Mesenchymal stem cell (in vitro differentiated cells and primary cell): Measurements from ENCODE around the gene COLQ.

ENCODE experiments used
- DNase-seq: peaks from one replicate; pipeline ENCODE4 v3.0.0-alpha.2; 2013
- H2AFZ ChIP-seq: one replicate; pipeline ENCODE4 v1.6.1; 2013; ENCODE audit warnings: low read depth, mild to moderate bottlenecking, control low read depth, inconsistent platforms, low read length, moderate library complexity
- H2AK5ac ChIP-seq: 2 replicates; pipeline ENCODE4 v1.6.1; 2013; ENCODE audit warnings: low read length, moderate library complexity, mild to moderate bottlenecking, inconsistent platforms; ENCODE audit not compliant: severe bottlenecking
- H2BK120ac ChIP-seq: one replicate; pipeline ENCODE4 v1.6.1; 2013; ENCODE audit warnings: low read depth, mild to moderate bottlenecking, inconsistent platforms, low read length, moderate library complexity
- H2BK12ac ChIP-seq, 2 experiments: one replicate each; pipeline ENCODE4 v1.6.1; 2013; ENCODE audit warnings: inconsistent platforms in 2 of 2, low read length in 2 of 2, mild to moderate bottlenecking in 2 of 2, moderate library complexity in 2 of 2, control low read depth in 1 of 2
- H2BK15ac ChIP-seq: one replicate; pipeline ENCODE4 v1.6.1; 2013; ENCODE audit warnings: mild to moderate bottlenecking, low read depth, inconsistent platforms; ENCODE audit not compliant: poor library complexity, severe bottlenecking
- H2BK5ac ChIP-seq: 2 replicates; pipeline ENCODE4 v1.6.1; 2013; ENCODE audit warnings: low read depth, mild to moderate bottlenecking, low read length, control low read depth, inconsistent platforms; ENCODE audit not compliant: poor library complexity, severe bottlenecking
- H3K14ac ChIP-seq, 2 experiments: one replicate each; pipeline ENCODE4 v1.6.1; 2013; ENCODE audit warnings: inconsistent platforms in 2 of 2, low read length in 2 of 2, control low read depth in 1 of 2, mild to moderate bottlenecking in 1 of 2, moderate library complexity in 1 of 2
- H3K18ac ChIP-seq, 2 experiments: one replicate each; pipeline ENCODE4 v1.6.1; 2013; ENCODE audit warnings: inconsistent platforms in 2 of 2, low read length in 2 of 2, control low read depth in 1 of 2, low read depth in 1 of 2, mild to moderate bottlenecking in 1 of 2
- H3K23ac ChIP-seq, 2 experiments: one replicate each; pipeline ENCODE4 v1.6.1; 2013; ENCODE audit warnings: inconsistent platforms in 2 of 2, low read length in 2 of 2, mild to moderate bottlenecking in 2 of 2, moderate library complexity in 2 of 2, control low read depth in 1 of 2
- H3K27ac ChIP-seq: 2 replicates; pipeline ENCODE4 v1.5.1; 2013; ENCODE audit warnings: mild to moderate bottlenecking, moderate library complexity, low read length, control low read depth, inconsistent platforms; ENCODE audit not compliant: poor library complexity, severe bottlenecking
- H3K27me3 ChIP-seq, 2 experiments: 2 replicates each; pipeline versions ENCODE4 v1.6.1 to v1.7.0; 2013; ENCODE audit warnings: low read length in 2 of 2, mild to moderate bottlenecking in 2 of 2, moderate library complexity in 2 of 2, control low read depth in 1 of 2, inconsistent platforms in 1 of 2; ENCODE audit not compliant: control insufficient read depth in 1 of 2, insufficient read depth in 1 of 2
- H3K36me3 ChIP-seq, 2 experiments: 2 replicates each; pipeline versions ENCODE4 v1.6.1 to v1.7.0; 2013; ENCODE audit warnings: low read length in 2 of 2, control low read depth in 1 of 2, inconsistent platforms in 1 of 2, low read depth in 1 of 2, mild to moderate bottlenecking in 1 of 2; ENCODE audit not compliant: insufficient read depth in 2 of 2, control insufficient read depth in 1 of 2
- H3K4ac ChIP-seq, 2 experiments: one replicate each; pipeline ENCODE4 v1.6.1; 2013; ENCODE audit warnings: inconsistent platforms in 2 of 2, low read length in 2 of 2, mild to moderate bottlenecking in 2 of 2, moderate library complexity in 2 of 2, control low read depth in 1 of 2, low read depth in 1 of 2
- H3K4me1 ChIP-seq: 2 replicates; pipeline ENCODE4 v1.6.1; 2013; ENCODE audit warnings: low read depth, low read length, control low read depth; ENCODE audit not compliant: control insufficient read depth, insufficient read depth
- H3K4me2 ChIP-seq: 2 replicates; pipeline ENCODE4 v1.6.1; 2013; ENCODE audit warnings: low read length, mild to moderate bottlenecking, inconsistent platforms; ENCODE audit not compliant: poor library complexity, severe bottlenecking
- H3K4me3 ChIP-seq, 2 experiments: 2 replicates each; pipeline versions ENCODE4 v1.5.1 to v1.7.0; 2013; ENCODE audit warnings: low read length in 2 of 2, mild to moderate bottlenecking in 2 of 2, control low read depth in 1 of 2, low read depth in 1 of 2; ENCODE audit not compliant: insufficient read depth in 1 of 2
- H3K79me1 ChIP-seq: replicated peaks from 2 replicates; pipeline ENCODE4 v1.6.1; 2013; ENCODE audit warnings: mild to moderate bottlenecking, control low read depth, low read length, inconsistent platforms; ENCODE audit not compliant: poor library complexity, severe bottlenecking
- H3K9ac ChIP-seq: 2 replicates; pipeline ENCODE4 v1.7.0; 2013; ENCODE audit warnings: mild to moderate bottlenecking, low read length, moderate library complexity
- H3K9me3 ChIP-seq: 2 replicates; pipeline ENCODE4 v1.7.0; 2013; ENCODE audit warnings: mild to moderate bottlenecking, low read length; ENCODE audit not compliant: control insufficient read depth
- H4K8ac ChIP-seq: one replicate; pipeline ENCODE4 v1.6.1; 2013; ENCODE audit warnings: inconsistent platforms, mild to moderate bottlenecking, low read length, moderate library complexity
- H4K91ac ChIP-seq: one replicate; pipeline ENCODE4 v1.6.1; 2013; ENCODE audit warnings: mild to moderate bottlenecking, low read length, inconsistent platforms
- WGBS: methylation state at CpG from one replicate; pipeline ENCODE4 v1.1.7; 2013; ENCODE audit warnings: mixed read lengths; 5-methylcytosine and 5-hydroxymethylcytosine counted together

Gene COLQ

DNA sequence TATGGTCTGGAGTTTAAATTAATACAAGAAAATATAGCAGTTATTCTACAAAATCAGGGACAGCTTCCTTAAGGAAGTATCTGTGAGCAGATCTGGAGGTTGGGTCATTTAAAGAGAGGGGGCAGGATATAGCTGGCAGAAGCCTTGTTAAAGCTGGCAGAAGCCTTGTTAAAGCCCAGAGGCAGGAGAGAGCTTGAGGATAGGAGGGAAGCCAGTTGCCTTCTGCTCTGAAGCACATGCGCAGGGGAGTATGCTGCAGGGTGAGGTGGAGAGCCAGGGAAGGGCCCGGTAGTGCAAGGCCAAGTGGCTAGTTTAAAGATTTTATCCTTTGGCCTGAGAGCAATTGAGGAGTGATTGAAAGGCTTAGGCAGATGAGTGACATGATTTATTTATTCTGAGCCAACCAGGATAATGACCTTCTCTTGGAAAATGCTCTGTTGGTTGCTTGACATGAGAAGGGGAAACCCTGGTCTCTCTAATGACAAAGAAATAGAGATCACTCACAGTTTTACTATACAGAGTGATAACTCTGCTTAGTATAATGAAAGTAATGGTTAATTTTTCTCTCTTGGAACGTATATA lies 90.2 kb downstream of the COLQ start:
- 100% methylated on average over 3 of the region's 3 CpGs for WGBS
- Histone ChIP-seq H3K4me3 (no peak overlapping the region), H2AK5ac (no peak overlapping the region), H3K79me1 (peaks cover 37% of the 10 kb centered on the region), H2BK5ac (no peak overlapping the region), H3K4me1 (peaks cover 7% of the 10 kb centered on the region), H3K9ac (peak overlapping the region; percentile 14), H3K27ac (no peak overlapping the region), H3K14ac (no peak overlapping the region), H3K36me3 (peaks cover 18 to 61% of the 10 kb centered on the region in 2 experiments), H2BK15ac (no peak overlapping the region), H2AFZ (no peak overlapping the region), H4K91ac (no peak overlapping the region), H2BK12ac (no peak overlapping the region), H3K27me3 (no peaks in the 10 kb centered on the region), H2BK120ac (no peak overlapping the region), H3K18ac (no peak overlapping the region), H3K9me3 (no peaks in the 10 kb centered on the region), H3K4me2 (no peak overlapping the region), H3K23ac (no peak overlapping the region), H3K4ac (no peak overlapping the region), H4K8ac (no peak overlapping the region)
- no peak for DNase-seq

DNA sequence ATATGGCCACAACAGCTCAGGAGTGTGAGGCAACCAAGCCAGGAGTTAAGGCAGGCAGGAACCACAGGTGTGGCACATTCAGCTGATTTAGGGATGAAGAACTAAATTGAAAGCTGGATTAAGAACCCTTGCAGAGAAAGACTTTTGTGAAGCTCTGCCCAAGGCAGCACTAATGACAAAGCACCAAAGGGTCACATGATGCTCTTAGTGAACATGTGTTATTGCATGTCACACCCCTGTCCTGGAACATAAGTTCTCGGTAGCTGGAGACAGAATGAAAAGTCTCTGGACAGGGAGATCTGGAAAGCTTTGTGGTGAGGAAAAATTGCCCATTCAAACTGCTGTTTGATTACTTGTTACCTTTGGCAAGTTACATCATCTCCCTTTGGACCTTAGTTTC lies 90.9 kb downstream of the COLQ start:
- H3K27me3 ChIP-seq = no peaks in the 10 kb centered on the region
- no peak overlapping the region for H3K4ac ChIP-seq
- H3K9me3 ChIP-seq = no peaks in the 10 kb centered on the region
- peaks cover 41% of the 10 kb centered on the region for H3K79me1 ChIP-seq
- no peak overlapping the region for H3K18ac ChIP-seq
- no peak overlapping the region for H3K27ac ChIP-seq
- no peak overlapping the region for H2AK5ac ChIP-seq
- H4K91ac ChIP-seq = no peak overlapping the region
- no peak overlapping the region for H4K8ac ChIP-seq
- H2BK15ac ChIP-seq = no peak overlapping the region
- no peak overlapping the region for H3K4me2 ChIP-seq
- 80% methylated on average over 1 of the region's 1 CpG for WGBS
- H2BK12ac ChIP-seq = no peak overlapping the region
- no peak for DNase-seq
- peak overlapping the region; percentile 3 for H3K9ac ChIP-seq
- no peak overlapping the region for H2BK120ac ChIP-seq
- no peak overlapping the region for H3K4me3 ChIP-seq
- peaks cover 7% of the 10 kb centered on the region for H3K4me1 ChIP-seq
- peaks cover 16 to 53% of the 10 kb centered on the region in 2 experiments for H3K36me3 ChIP-seq
- no peak overlapping the region for H2AFZ ChIP-seq
- H3K23ac ChIP-seq = no peak overlapping the region
- peak overlapping the region in 1 of 2 experiments; percentile 55 for H3K14ac ChIP-seq
- H2BK5ac ChIP-seq = no peak overlapping the region

DNA sequence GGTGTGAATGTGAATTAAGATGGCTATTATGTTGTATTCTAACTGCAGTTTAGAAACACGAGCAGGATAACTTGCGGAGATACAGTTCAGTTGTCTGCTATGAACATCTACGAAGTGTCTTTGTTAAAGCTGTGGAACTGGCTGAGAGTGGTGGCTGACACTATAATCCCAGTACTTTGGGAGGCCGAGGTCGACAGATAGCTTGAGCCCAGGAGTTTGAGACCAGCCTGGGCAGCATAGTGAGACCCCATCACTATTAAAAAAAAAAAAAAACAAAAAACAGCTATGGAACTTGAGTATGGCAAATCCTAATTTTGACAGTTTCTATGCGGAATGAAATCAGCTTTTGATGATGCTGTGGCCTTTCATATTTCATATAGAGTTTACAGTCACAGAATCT lies 92.4 kb downstream of the COLQ start:
- 95% methylated on average over 5 of the region's 6 CpGs for WGBS
- Histone ChIP-seq H3K14ac (no peak overlapping the region), H2BK120ac (no peak overlapping the region), H2AFZ (no peak overlapping the region), H4K91ac (no peak overlapping the region), H3K9ac (peak overlapping the region; percentile 99), H2BK5ac (no peak overlapping the region), H2BK12ac (no peak overlapping the region), H3K18ac (no peak overlapping the region), H3K79me1 (peaks cover 34% of the 10 kb centered on the region), H3K23ac (no peak overlapping the region), H2AK5ac (no peak overlapping the region), H4K8ac (no peak overlapping the region), H3K36me3 (peaks cover 10 to 51% of the 10 kb centered on the region in 2 experiments), H3K4ac (no peak overlapping the region), H2BK15ac (no peak overlapping the region), H3K4me1 (peaks cover 7% of the 10 kb centered on the region), H3K27me3 (no peaks in the 10 kb centered on the region), H3K9me3 (no peaks in the 10 kb centered on the region), H3K27ac (no peak overlapping the region), H3K4me2 (no peak overlapping the region), H3K4me3 (peak overlapping the region in 1 of 2 experiments; percentile 100)
- no peak for DNase-seq

DNA sequence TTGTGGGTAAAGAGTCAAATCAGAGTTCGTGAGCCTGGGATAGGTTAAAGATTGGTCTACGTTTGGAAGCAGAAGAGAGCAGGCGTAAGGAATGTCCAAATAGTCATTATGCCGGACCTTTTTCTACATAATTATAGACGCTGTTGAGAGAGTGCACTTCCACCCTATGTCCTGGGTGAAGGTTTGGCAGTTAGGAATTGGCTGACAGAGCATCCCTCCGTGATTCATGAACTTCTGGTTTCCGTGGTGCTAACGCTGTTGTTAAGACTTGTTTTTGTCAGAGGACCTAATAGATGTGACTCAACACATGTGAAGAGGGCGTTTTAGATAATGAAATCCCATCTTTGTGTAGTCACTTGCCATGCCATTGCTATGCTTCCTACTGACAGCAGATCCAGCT lies 93.0 kb downstream of the COLQ start:
- Histone ChIP-seq H3K79me1 (peaks cover 38% of the 10 kb centered on the region), H2BK15ac (no peak overlapping the region), H3K18ac (no peak overlapping the region), H3K4me2 (peak overlapping the region; percentile 66), H3K4me3 (peak overlapping the region in 1 of 2 experiments; percentile 100), H3K27me3 (no peaks in the 10 kb centered on the region), H4K8ac (no peak overlapping the region), H2AFZ (no peak overlapping the region), H2BK5ac (no peak overlapping the region), H3K27ac (no peak overlapping the region), H3K14ac (no peak overlapping the region), H2AK5ac (no peak overlapping the region), H4K91ac (no peak overlapping the region), H3K4ac (no peak overlapping the region), H2BK12ac (no peak overlapping the region), H2BK120ac (no peak overlapping the region), H3K23ac (no peak overlapping the region), H3K36me3 (peaks cover 15 to 51% of the 10 kb centered on the region in 2 experiments), H3K9ac (peak overlapping the region; percentile 99), H3K9me3 (no peaks in the 10 kb centered on the region), H3K4me1 (peaks cover 7% of the 10 kb centered on the region)
- WGBS = 36% methylated on average over 9 of the region's 9 CpGs
- peak; percentile 65 for DNase-seq
